GM12875 (cell line): ENCODE data around the gene USP21.
"Not testable (repeated sequence)": the region's sequence is repeated elsewhere in the genome, so short reads cannot be mapped to it uniquely, and the experiment has no call there.

Source experiments
- H3K4me3 ChIP-seq: one replicate; pipeline ENCODE4 v1.5.1; 2011; ENCODE audit warnings: low read depth, low read length, control low read depth
- CTCF ChIP-seq: IDR thresholded peaks from 2 replicates; pipeline ENCODE4 v1.5.1; 2011; ENCODE audit warnings: low read depth, mild to moderate bottlenecking, control low read depth, inconsistent platforms, low read length, moderate library complexity, borderline replicate concordance; ENCODE audit not compliant: insufficient read depth

USP21 gene, protein sequence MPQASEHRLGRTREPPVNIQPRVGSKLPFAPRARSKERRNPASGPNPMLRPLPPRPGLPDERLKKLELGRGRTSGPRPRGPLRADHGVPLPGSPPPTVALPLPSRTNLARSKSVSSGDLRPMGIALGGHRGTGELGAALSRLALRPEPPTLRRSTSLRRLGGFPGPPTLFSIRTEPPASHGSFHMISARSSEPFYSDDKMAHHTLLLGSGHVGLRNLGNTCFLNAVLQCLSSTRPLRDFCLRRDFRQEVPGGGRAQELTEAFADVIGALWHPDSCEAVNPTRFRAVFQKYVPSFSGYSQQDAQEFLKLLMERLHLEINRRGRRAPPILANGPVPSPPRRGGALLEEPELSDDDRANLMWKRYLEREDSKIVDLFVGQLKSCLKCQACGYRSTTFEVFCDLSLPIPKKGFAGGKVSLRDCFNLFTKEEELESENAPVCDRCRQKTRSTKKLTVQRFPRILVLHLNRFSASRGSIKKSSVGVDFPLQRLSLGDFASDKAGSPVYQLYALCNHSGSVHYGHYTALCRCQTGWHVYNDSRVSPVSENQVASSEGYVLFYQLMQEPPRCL

GRCh38 chr1:161159087-161159912 lies at the start of gene USP21:
TSS of gene USP21 (plus strand) at chr1:161159500. CDS start at chr1:161160641, 1,141 bp downstream.
- no peak for TF ChIP-seq CTCF
- H3K4me3 ChIP-seq = peak within 1 kb of the TSS; percentile 76

GRCh38 chr1:161111117-161111516 lies 48.2 kb upstream of the USP21 start:
- TF ChIP-seq CTCF = no peak

DNA sequence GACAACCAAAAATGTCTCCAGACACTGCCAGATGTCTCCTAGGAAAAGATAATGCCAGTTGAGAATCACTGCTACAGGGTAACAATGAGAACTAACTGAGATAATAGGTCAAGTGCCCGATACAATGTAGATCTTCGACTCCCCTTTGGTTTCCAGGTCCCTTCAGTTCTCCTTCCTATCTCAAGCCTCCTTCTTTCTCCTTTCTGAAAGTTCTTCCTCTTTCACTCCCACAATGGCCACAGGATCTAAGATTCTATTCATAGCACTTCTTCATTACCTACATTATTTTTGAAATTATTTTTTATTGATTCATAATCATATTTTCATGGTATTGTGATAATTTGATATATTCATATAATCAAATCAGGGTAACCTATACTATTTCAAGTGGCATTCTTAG lies 47.8 kb upstream of the USP21 start:
- H3K4me3 ChIP-seq = no peak overlapping the region
- no peak for TF ChIP-seq CTCF

More at GRCh38 chr1:161111117-161111516, 48.2 kb upstream of the USP21 start:
- no peak overlapping the region for H3K4me3 ChIP-seq

DNA sequence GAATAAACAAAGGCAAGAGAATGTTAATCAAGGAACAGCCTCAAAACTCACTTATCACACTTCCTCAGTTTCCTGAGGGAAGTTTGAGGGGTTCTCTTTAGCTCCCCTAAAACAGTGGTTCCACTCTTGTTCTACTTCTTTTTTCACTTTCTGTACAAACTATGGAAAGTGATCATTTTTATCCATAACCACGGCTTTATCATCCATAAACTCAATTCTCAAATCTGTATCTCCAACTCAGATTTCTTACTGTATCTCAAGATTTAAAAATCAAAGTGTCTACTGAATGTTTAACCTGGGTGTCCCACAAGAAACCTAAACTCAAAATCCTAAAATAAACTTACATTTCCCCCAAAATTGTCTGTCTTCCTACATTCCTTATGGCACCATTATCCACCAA lies 45.4 kb upstream of the USP21 start:
- H3K4me3 ChIP-seq = no peak overlapping the region

DNA sequence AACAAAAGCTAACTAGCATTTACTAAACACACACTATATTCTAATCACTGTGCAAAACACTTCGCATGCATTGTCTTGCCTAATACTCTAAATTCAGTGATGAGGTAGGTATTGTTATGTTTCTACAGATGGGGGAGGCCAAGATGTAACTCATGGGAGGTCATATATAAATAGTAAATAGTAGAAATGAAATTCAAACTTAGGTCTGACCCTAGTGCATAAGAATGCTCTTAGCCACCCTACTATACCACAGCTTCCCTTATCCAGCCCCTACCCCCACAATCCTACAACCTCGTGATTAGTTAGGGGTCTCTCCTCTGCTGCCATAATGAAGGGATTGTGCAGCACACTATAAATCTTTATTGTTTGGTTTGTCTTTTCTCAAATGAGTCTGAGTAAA lies 44.7 kb upstream of the USP21 start:
- no peak for TF ChIP-seq CTCF
- H3K4me3 ChIP-seq = no peak overlapping the region

More for the DNA sequence above, 45.4 kb upstream of the USP21 start:
- TF ChIP-seq CTCF = no peak

- no peak for TF ChIP-seq CTCF
- H3K4me3 ChIP-seq = no peak overlapping the region
Measured at GRCh38 chr1:161115132-161115711, 44.1 kb upstream of the USP21 start.

GRCh38 chr1:161115961-161116360 lies 43.3 kb upstream of the USP21 start:
- H3K4me3 ChIP-seq = not testable (repeated sequence)
